ENCODE data around the gene FGF16.
A peak's percentile ranks its signal among the peaks of the same experiment; 100 is the strongest.
"Not testable (repeated sequence)": the region's sequence is repeated elsewhere in the genome, so short reads cannot be mapped to it uniquely, and the experiment has no call there.

The FGF16 gene
- total RNA-seq = 0 reads per million in 3 donors

- H3K4me1 ChIP-seq (ENCODE audit: control insufficient read depth, insufficient read depth, low read length, poor library complexity, severe bottlenecking) = peaks cover 2% of the 10 kb centered on the region
- H3K27me3 ChIP-seq (replicated peaks; ENCODE audit: control insufficient read depth, insufficient read depth, low read length, poor library complexity, severe bottlenecking) = no peaks in the 10 kb centered on the region
- no peak for DNase-seq
- no peaks in the 10 kb centered on the region for H3K9me3 ChIP-seq (ENCODE audit: control insufficient read depth, low read length)
- no peak within 1 kb of the TSS for H3K27ac ChIP-seq (ENCODE audit: insufficient read depth, low read length, poor library complexity, severe bottlenecking)
- no peaks in the 10 kb centered on the region for H3K36me3 ChIP-seq (ENCODE audit: control insufficient read depth, insufficient read depth, low read length)
- H3K4me3 ChIP-seq (ENCODE audit: insufficient read depth, low read depth, low read length, poor library complexity, severe bottlenecking) = peak within 1 kb of the TSS; percentile 37
Observed at GRCh38 chrX:77446908-77447652, at the start of gene FGF16. Gene FGF16, plus strand, starts transcription at chrX:77447389. Its CDS starts 286 bp downstream, at chrX:77447675.

- Histone ChIP-seq H3K4me3 (ENCODE audit: insufficient read depth, low read depth, low read length, poor library complexity, severe bottlenecking) (no peak overlapping the region), H3K9me3 (ENCODE audit: control insufficient read depth, low read length) (no peaks in the 10 kb centered on the region), H3K27ac (ENCODE audit: insufficient read depth, low read length, poor library complexity, severe bottlenecking) (no peak overlapping the region), H3K36me3 (ENCODE audit: control insufficient read depth, insufficient read depth, low read length) (no peaks in the 10 kb centered on the region), H3K27me3 (replicated peaks; ENCODE audit: control insufficient read depth, insufficient read depth, low read length, poor library complexity, severe bottlenecking) (no peaks in the 10 kb centered on the region), H3K4me1 (ENCODE audit: control insufficient read depth, insufficient read depth, low read length, poor library complexity, severe bottlenecking) (no peaks in the 10 kb centered on the region)
- no peak for DNase-seq
Observed at GRCh38 chrX:77398330-77398954, 48.7 kb upstream of the FGF16 start.

- no peaks in the 10 kb centered on the region for H3K36me3 ChIP-seq (ENCODE audit: control insufficient read depth, insufficient read depth, low read length)
- no peaks in the 10 kb centered on the region for H3K4me1 ChIP-seq (ENCODE audit: control insufficient read depth, insufficient read depth, low read length, poor library complexity, severe bottlenecking)
- DNase-seq = no peak
- H3K27ac ChIP-seq (ENCODE audit: insufficient read depth, low read length, poor library complexity, severe bottlenecking) = no peak overlapping the region
- no peak overlapping the region for H3K4me3 ChIP-seq (ENCODE audit: insufficient read depth, low read depth, low read length, poor library complexity, severe bottlenecking)
- no peaks in the 10 kb centered on the region for H3K9me3 ChIP-seq (ENCODE audit: control insufficient read depth, low read length)
- H3K27me3 ChIP-seq (replicated peaks; ENCODE audit: control insufficient read depth, insufficient read depth, low read length, poor library complexity, severe bottlenecking) = no peaks in the 10 kb centered on the region
Observed at GRCh38 chrX:77404419-77404818, 42.8 kb upstream of the FGF16 start.

- not testable (repeated sequence) for H3K36me3 ChIP-seq (ENCODE audit: control insufficient read depth, insufficient read depth, low read length); H3K4me1 ChIP-seq (ENCODE audit: control insufficient read depth, insufficient read depth, low read length, poor library complexity, severe bottlenecking); H3K27me3 ChIP-seq (replicated peaks; ENCODE audit: control insufficient read depth, insufficient read depth, low read length, poor library complexity, severe bottlenecking); H3K4me3 ChIP-seq (ENCODE audit: insufficient read depth, low read depth, low read length, poor library complexity, severe bottlenecking); H3K9me3 ChIP-seq (ENCODE audit: control insufficient read depth, low read length); DNase-seq; H3K27ac ChIP-seq (ENCODE audit: insufficient read depth, low read length, poor library complexity, severe bottlenecking)
Observed at GRCh38 chrX:77407821-77408220, 39.4 kb upstream of the FGF16 start.

GRCh38 chrX:77412631-77413030, 34.6 kb upstream of the FGF16 start:
- H3K27ac ChIP-seq (ENCODE audit: insufficient read depth, low read length, poor library complexity, severe bottlenecking) = no peak overlapping the region
- H3K4me3 ChIP-seq (ENCODE audit: insufficient read depth, low read depth, low read length, poor library complexity, severe bottlenecking) = no peak overlapping the region
- no peaks in the 10 kb centered on the region for H3K9me3 ChIP-seq (ENCODE audit: control insufficient read depth, low read length)
- DNase-seq = no peak
- H3K36me3 ChIP-seq (ENCODE audit: control insufficient read depth, insufficient read depth, low read length) = no peaks in the 10 kb centered on the region
- H3K4me1 ChIP-seq (ENCODE audit: control insufficient read depth, insufficient read depth, low read length, poor library complexity, severe bottlenecking) = no peaks in the 10 kb centered on the region
- H3K27me3 ChIP-seq (replicated peaks; ENCODE audit: control insufficient read depth, insufficient read depth, low read length, poor library complexity, severe bottlenecking) = no peaks in the 10 kb centered on the region

- Histone ChIP-seq H3K27ac (ENCODE audit: insufficient read depth, low read length, poor library complexity, severe bottlenecking) (no peak overlapping the region), H3K36me3 (ENCODE audit: control insufficient read depth, insufficient read depth, low read length) (no peaks in the 10 kb centered on the region), H3K4me1 (ENCODE audit: control insufficient read depth, insufficient read depth, low read length, poor library complexity, severe bottlenecking) (no peaks in the 10 kb centered on the region), H3K4me3 (ENCODE audit: insufficient read depth, low read depth, low read length, poor library complexity, severe bottlenecking) (no peak overlapping the region), H3K9me3 (ENCODE audit: control insufficient read depth, low read length) (no peaks in the 10 kb centered on the region), H3K27me3 (replicated peaks; ENCODE audit: control insufficient read depth, insufficient read depth, low read length, poor library complexity, severe bottlenecking) (no peaks in the 10 kb centered on the region)
- DNase-seq = no peak
Observed at GRCh38 chrX:77415161-77415560, 32.0 kb upstream of the FGF16 start.

GRCh38 chrX:77415882-77416281, 31.3 kb upstream of the FGF16 start:
- H3K36me3 ChIP-seq (ENCODE audit: control insufficient read depth, insufficient read depth, low read length) = no peaks in the 10 kb centered on the region
- no peaks in the 10 kb centered on the region for H3K9me3 ChIP-seq (ENCODE audit: control insufficient read depth, low read length)
- H3K27me3 ChIP-seq (replicated peaks; ENCODE audit: control insufficient read depth, insufficient read depth, low read length, poor library complexity, severe bottlenecking) = no peaks in the 10 kb centered on the region
- no peaks in the 10 kb centered on the region for H3K4me1 ChIP-seq (ENCODE audit: control insufficient read depth, insufficient read depth, low read length, poor library complexity, severe bottlenecking)
- DNase-seq = no peak
- no peak overlapping the region for H3K4me3 ChIP-seq (ENCODE audit: insufficient read depth, low read depth, low read length, poor library complexity, severe bottlenecking)
- no peak overlapping the region for H3K27ac ChIP-seq (ENCODE audit: insufficient read depth, low read length, poor library complexity, severe bottlenecking)

GRCh38 chrX:77422891-77423648, 24.1 kb upstream of the FGF16 start:
- Histone ChIP-seq H3K4me3 (ENCODE audit: insufficient read depth, low read depth, low read length, poor library complexity, severe bottlenecking) (no peak overlapping the region), H3K27me3 (replicated peaks; ENCODE audit: control insufficient read depth, insufficient read depth, low read length, poor library complexity, severe bottlenecking) (no peaks in the 10 kb centered on the region), H3K27ac (ENCODE audit: insufficient read depth, low read length, poor library complexity, severe bottlenecking) (no peak overlapping the region), H3K9me3 (ENCODE audit: control insufficient read depth, low read length) (no peaks in the 10 kb centered on the region), H3K4me1 (ENCODE audit: control insufficient read depth, insufficient read depth, low read length, poor library complexity, severe bottlenecking) (no peaks in the 10 kb centered on the region), H3K36me3 (ENCODE audit: control insufficient read depth, insufficient read depth, low read length) (no peaks in the 10 kb centered on the region)
- no peak for DNase-seq

- Histone ChIP-seq H3K9me3 (ENCODE audit: control insufficient read depth, low read length) (no peaks in the 10 kb centered on the region), H3K27ac (ENCODE audit: insufficient read depth, low read length, poor library complexity, severe bottlenecking) (no peak overlapping the region), H3K4me3 (ENCODE audit: insufficient read depth, low read depth, low read length, poor library complexity, severe bottlenecking) (no peak overlapping the region), H3K4me1 (ENCODE audit: control insufficient read depth, insufficient read depth, low read length, poor library complexity, severe bottlenecking) (no peaks in the 10 kb centered on the region), H3K36me3 (ENCODE audit: control insufficient read depth, insufficient read depth, low read length) (no peaks in the 10 kb centered on the region), H3K27me3 (replicated peaks; ENCODE audit: control insufficient read depth, insufficient read depth, low read length, poor library complexity, severe bottlenecking) (no peaks in the 10 kb centered on the region)
- no peak for DNase-seq
Observed at GRCh38 chrX:77426811-77427210, 20.4 kb upstream of the FGF16 start.

- no peaks in the 10 kb centered on the region for H3K36me3 ChIP-seq (ENCODE audit: control insufficient read depth, insufficient read depth, low read length)
- no peak overlapping the region for H3K4me3 ChIP-seq (ENCODE audit: insufficient read depth, low read depth, low read length, poor library complexity, severe bottlenecking)
- no peak for DNase-seq
- no peaks in the 10 kb centered on the region for H3K9me3 ChIP-seq (ENCODE audit: control insufficient read depth, low read length)
- no peak overlapping the region for H3K27ac ChIP-seq (ENCODE audit: insufficient read depth, low read length, poor library complexity, severe bottlenecking)
- H3K27me3 ChIP-seq (replicated peaks; ENCODE audit: control insufficient read depth, insufficient read depth, low read length, poor library complexity, severe bottlenecking) = no peaks in the 10 kb centered on the region
- no peaks in the 10 kb centered on the region for H3K4me1 ChIP-seq (ENCODE audit: control insufficient read depth, insufficient read depth, low read length, poor library complexity, severe bottlenecking)
Observed at GRCh38 chrX:77427611-77428010, 19.6 kb upstream of the FGF16 start.
